PFSK-1 (cell line): Measurements from ENCODE around the gene RUNX2.

ENCODE experiments used
- FOXP2 ChIP-seq: optimal IDR thresholded peaks from 2 replicates; pipeline ENCODE3; 2011; ENCODE audit warnings: borderline replicate concordance, control low read depth, inconsistent platforms; ENCODE audit not compliant: insufficient read depth; ENCODE audit errors: extremely low read length, extremely low read depth
- POLR2AphosphoS5 ChIP-seq: IDR thresholded peaks from 2 replicates; pipeline ENCODE4 v1.6.1; 2012; ENCODE audit warnings: low read depth, mild to moderate bottlenecking, control low read depth, low read length, moderate library complexity

- TF ChIP-seq POLR2AphosphoS5 = no peak
- no peak for TF ChIP-seq FOXP2
Observed at GRCh38 chr6:45679631-45680030, 351.5 kb downstream of the RUNX2 start.
